ENCODE data around the gene ATP5F1D. TPM values are rescaled to one million over a fixed set of nuclear protein-coding genes. Genes with fewer than 3 reads are reported as not detected.

ATP5F1D gene
- total and polyA plus RNA-seq, 2 of the 13 experiments (the other 11 are each of a cell fraction or from before 2014, with no cell fraction given) = 39.4 to 78.7 TPM

DNA sequence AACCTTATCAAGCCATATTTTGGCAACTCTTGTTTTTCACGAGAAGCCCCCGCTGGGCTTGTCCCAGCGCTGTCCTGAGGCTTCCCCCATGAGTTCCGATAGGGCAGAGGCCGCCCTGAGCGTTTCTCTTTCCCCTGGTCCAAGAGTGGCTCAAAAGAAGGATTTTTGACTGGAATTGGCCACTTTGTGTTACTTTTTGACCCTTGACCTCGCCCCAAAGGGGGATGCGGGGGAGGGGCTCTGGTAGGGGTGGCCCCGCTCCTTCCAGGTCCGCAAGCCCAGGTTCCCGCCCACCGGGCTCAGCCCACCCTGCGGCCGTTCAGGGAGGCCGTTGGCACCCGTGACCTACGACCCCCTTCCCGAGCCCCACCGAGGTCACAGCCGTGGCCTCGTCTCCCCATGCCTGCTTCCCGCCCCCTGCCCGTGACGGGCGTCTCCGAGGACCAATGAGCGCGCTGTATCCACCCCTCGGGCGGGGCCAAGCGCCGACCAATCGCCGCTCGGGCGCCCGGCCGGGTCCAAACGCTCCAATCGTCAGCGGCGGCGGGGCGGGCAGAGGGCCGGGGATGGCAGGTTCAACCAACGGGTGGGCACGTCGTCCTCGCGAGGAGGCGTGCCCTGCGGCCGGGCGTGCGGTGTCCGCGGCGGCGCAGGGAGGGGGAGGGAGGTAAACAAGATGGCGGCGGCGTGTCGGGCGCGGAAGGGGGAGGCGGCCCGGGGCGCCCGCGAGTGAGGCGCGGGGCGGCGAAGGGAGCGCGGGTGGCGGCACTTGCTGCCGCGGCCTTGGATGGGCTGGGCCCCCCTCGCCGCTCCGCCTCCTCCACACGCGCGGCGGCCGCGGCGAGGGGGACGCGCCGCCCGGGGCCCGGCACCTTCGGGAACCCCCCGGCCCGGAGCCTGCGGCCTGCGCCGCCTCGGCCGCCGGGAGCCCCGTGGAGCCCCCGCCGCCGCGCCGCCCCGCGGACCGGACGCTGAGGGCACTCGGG is 36.1 kb upstream of the ATP5F1D start, which contains the start of gene STK11:
Gene STK11, plus strand, starts transcription at position 665 of the 986 bp plus-strand sequence. CDS start 1,136 bp downstream, outside the sequence.
- H3K4me3 ChIP-seq (replicated peaks in 1 of 3; ENCODE audit: insufficient read depth in 1 of 3, low read depth in 2 of 3, low read length in 3 of 3) = peak within 1 kb of the TSS; percentile 65 to 92 (median 81)
- ChIA-PET CTCF (ENCODE audit: low intra/inter-chr PET ratio, low total read pairs) (no interaction called here), POLR2A (interaction anchor here (2.3 kb wide), 1 partner anchor 92 kb away, joined by 11 read pairs; no protein-coding TSS in a partner anchor)
- no peak within 1 kb of the TSS for H2AFZ ChIP-seq (ENCODE audit: low read length)
- BruUV-seq (replicated peaks) = no TSS peak
- peak within 1 kb of the TSS; percentile 82 for H3K9ac ChIP-seq (ENCODE audit: insufficient read depth, low read depth, low read length)
- H3K4me1 ChIP-seq (ENCODE audit: insufficient read depth, low read length) = peaks cover 62% of the 10 kb centered on the region
- peaks cover 5 to 7% of the 10 kb centered on the region in 2 experiments; a peak in 4 of 5 replicates for H3K36me3 ChIP-seq (replicated peaks in 1 of 2; ENCODE audit: control insufficient read depth in 1 of 2, insufficient read depth in 2 of 2, low read length in 2 of 2)
- ATAC-seq (peak; percentile 90), DNase-seq (ENCODE audit: low spot score) (peak; percentile 91), FAIRE-seq (peak; percentile 76)
- H3K4me2 ChIP-seq (ENCODE audit: low read depth, low read length) = peak within 1 kb of the TSS; percentile 87
- H3K27ac ChIP-seq (ENCODE audit: extremely low read length, insufficient read depth, low read length) = peak within 1 kb of the TSS; percentile 87
- 17% methylated on average over 13 of the region's 114 CpGs for WGBS (ENCODE audit: low lambda C conversion rate)
- H3K27me3 ChIP-seq (ENCODE audit: control insufficient read depth in 1 of 2, insufficient read depth in 2 of 2, low read length in 2 of 2) = no peaks in the 10 kb centered on the region; a peak in 1 of 5 replicates
- in situ Hi-C loops (cut with HindIII; ENCODE audit: extremely low pct_ligation_motif_present, low pct_unique_long_range_greater_than_20kb) = no loop called here
- no peaks in the 10 kb centered on the region for H3K9me3 ChIP-seq (ENCODE audit: low read length)
- peaks cover 28% of the 10 kb centered on the region for H4K20me1 ChIP-seq (ENCODE audit: insufficient read depth, low read length)
- H3K79me2 ChIP-seq (ENCODE audit: insufficient read depth, low read length) = peaks cover 40% of the 10 kb centered on the region
- intact Hi-C loops (cut with micrococcal nuclease; ENCODE audit: unreplicated experiment) = no loop called here
- TF ChIP-seq ZFX (CRISPR knock-in tag; IDR thresholded peaks at IDR 0.05; ENCODE audit: low read depth) (peak; percentile 73), ZNF234 (CRISPR knock-in tag; conservative IDR thresholded peaks at IDR 0.05) (no peak), ZNF530 (CRISPR knock-in tag; IDR thresholded peaks at IDR 0.05; ENCODE audit: low read depth) (no peak), NFE2 (CRISPR knock-in tag; IDR thresholded peaks at IDR 0.05) (no peak), ETV5 (CRISPR knock-in tag; IDR thresholded peaks at IDR 0.05; ENCODE audit: borderline replicate concordance) (no peak), POLR2A (IDR thresholded peaks at IDR 0.05; ENCODE audit: insufficient read depth in 1 of 2, low read depth in 2 of 2, low read length in 2 of 2) (peak; percentile 24 to 56; a peak in 1 of 4 replicates), PHF8 (CRISPR knock-in tag; IDR thresholded peaks at IDR 0.05) (peak; percentile 65; the same call in 1 of the 2 replicates), HMGXB4 (CRISPR knock-in tag; IDR thresholded peaks at IDR 0.05; ENCODE audit: borderline replicate concordance in 1 of 2, low read depth in 1 of 2) (peak; percentile 36 to 51; a peak in 2 of 4 replicates), ZNF777 (CRISPR knock-in tag; IDR thresholded peaks at IDR 0.05) (0 out of 2 replicates have a peak, but pooled peaks have one; percentile 41), KAT8 (CRISPR knock-in tag; IDR thresholded peaks at IDR 0.05) (peak; percentile 65), CEBPG (CRISPR knock-in tag; IDR thresholded peaks at IDR 0.05) (no peak), MTA1 (CRISPR knock-in tag; IDR thresholded peaks at IDR 0.05; ENCODE audit: borderline replicate concordance) (peak; percentile 78; the same call in 1 of the 2 replicates), THRA (CRISPR knock-in tag; IDR thresholded peaks at IDR 0.05; ENCODE audit: borderline replicate concordance) (peak; percentile 60), ARID5B (CRISPR knock-in tag; IDR thresholded peaks at IDR 0.05) (peak; percentile 34)
- TF ChIP-seq, protein P1, sequence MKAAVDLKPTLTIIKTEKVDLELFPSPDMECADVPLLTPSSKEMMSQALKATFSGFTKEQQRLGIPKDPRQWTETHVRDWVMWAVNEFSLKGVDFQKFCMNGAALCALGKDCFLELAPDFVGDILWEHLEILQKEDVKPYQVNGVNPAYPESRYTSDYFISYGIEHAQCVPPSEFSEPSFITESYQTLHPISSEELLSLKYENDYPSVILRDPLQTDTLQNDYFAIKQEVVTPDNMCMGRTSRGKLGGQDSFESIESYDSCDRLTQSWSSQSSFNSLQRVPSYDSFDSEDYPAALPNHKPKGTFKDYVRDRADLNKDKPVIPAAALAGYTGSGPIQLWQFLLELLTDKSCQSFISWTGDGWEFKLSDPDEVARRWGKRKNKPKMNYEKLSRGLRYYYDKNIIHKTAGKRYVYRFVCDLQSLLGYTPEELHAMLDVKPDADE (CRISPR knock-in tag; IDR thresholded peaks at IDR 0.05) = no peak

Measured in HepG2 (cell line).